Measurements from ENCODE around the gene DPP8.

DNA sequence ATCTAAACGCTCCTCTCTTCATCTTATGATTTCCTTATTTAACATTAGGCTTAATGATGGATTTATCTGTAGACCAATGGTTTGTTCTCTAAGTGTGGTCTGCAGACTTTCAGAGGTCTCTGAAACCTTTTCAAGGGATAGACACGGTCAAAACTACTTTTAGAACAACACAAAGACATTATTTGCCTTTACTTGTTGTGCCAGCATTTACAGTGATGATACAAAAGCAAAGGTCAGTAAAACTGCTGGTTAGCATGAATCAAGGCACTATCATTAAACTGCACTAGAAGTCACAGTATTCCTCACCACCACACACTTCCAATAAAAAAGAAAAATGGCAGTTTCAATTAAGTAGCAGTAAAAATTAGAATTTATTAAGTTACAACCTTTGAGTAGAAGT, 70.3 kb downstream of the DPP8 start:
- TF ChIP-seq, protein P1, sequence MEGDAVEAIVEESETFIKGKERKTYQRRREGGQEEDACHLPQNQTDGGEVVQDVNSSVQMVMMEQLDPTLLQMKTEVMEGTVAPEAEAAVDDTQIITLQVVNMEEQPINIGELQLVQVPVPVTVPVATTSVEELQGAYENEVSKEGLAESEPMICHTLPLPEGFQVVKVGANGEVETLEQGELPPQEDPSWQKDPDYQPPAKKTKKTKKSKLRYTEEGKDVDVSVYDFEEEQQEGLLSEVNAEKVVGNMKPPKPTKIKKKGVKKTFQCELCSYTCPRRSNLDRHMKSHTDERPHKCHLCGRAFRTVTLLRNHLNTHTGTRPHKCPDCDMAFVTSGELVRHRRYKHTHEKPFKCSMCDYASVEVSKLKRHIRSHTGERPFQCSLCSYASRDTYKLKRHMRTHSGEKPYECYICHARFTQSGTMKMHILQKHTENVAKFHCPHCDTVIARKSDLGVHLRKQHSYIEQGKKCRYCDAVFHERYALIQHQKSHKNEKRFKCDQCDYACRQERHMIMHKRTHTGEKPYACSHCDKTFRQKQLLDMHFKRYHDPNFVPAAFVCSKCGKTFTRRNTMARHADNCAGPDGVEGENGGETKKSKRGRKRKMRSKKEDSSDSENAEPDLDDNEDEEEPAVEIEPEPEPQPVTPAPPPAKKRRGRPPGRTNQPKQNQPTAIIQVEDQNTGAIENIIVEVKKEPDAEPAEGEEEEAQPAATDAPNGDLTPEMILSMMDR (IDR thresholded peaks at IDR 0.05; ENCODE audit: low read length) = no peak
- no peak for TF ChIP-seq EZH2 (IDR thresholded peaks at IDR 0.05; ENCODE audit: borderline replicate concordance, low read length)

Data from OCI-LY1 (cell line).